Dendritic cell treated with granulocyte-macrophage colony-stimulating factor and Interleukin-4, amounts not matched to agents 40 ng/mL and 50 ng/mL, for 4 days (primary cell): ENCODE results near the gene MYPN.

Source experiments
- H3K27ac Mint-ChIP-seq: one replicate; pipeline ENCODE4 v1.8.0; 2022; ENCODE audit warnings: mild to moderate bottlenecking, mixed read lengths
- H3K27me3 Mint-ChIP-seq: one replicate; pipeline ENCODE4 v1.8.0; 2022; ENCODE audit warnings: mild to moderate bottlenecking, mixed read lengths
- H3K36me3 Mint-ChIP-seq: one replicate; pipeline ENCODE4 v1.8.0; 2022; ENCODE audit warnings: low read depth, mixed read lengths
- H3K4me1 Mint-ChIP-seq: one replicate; pipeline ENCODE4 v1.8.0; 2022; ENCODE audit warnings: low read depth, mixed read lengths
- H3K4me3 Mint-ChIP-seq: one replicate; pipeline ENCODE4 v1.8.0; 2022; ENCODE audit warnings: mild to moderate bottlenecking, moderate library complexity, mixed read lengths
- H3K9me3 Mint-ChIP-seq: one replicate; pipeline ENCODE4 v1.8.0; 2022; ENCODE audit warnings: mixed read lengths
- intact Hi-C: fragments of 100-400 bp; cut with micrococcal nuclease; formaldehyde crosslinking; loops from one replicate; pipeline ENCODE4 v1.15.0; 2022

The MYPN gene

DNA sequence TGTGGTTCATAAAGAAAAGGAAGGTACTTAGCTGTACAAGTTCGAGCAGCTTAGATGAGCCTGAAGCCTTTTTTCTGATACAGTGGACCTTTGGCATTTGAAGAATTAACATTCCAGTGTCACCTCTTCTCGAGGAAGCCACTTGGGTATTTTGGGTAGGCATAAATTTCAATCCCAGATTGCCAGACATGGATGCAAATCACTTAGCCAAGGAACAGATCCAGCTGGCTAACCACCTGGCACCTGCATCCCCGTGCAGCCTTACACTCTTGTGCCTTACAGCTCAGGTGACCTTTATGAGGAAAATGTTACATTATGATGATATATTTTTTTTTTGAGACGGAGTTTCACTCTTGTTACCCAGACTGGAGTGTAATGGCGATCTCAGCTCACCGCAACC lies 138.6 kb downstream of the MYPN start:
- Mint-ChIP-seq H3K27me3 (no peaks in the 10 kb centered on the region), H3K4me1 (peaks cover 15% of the 10 kb centered on the region), H3K9me3 (no peaks in the 10 kb centered on the region), H3K36me3 (no peaks in the 10 kb centered on the region), H3K4me3 (no peak overlapping the region), H3K27ac (no peak overlapping the region)
- intact Hi-C loops = no loop called here

DNA sequence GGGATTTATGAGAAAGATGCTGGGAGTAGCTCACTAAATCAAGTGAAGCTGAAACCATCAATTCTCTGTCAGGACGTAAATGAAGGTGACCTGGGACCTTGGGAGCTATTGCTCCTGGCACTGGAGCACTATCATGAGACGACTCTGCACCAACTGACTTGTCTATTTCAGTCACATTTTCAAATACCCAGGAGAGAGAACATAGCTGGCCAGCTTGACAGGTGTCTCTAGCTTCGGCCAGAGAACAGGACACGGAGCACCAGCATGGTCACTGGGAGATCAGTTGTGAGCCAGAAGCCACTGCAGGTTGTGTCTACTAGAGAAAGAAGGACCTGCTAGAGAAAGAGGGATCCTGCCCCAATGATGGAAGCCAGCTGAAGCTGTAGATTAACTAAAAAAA lies 140.0 kb downstream of the MYPN start:
- Mint-ChIP-seq H3K36me3 (no peaks in the 10 kb centered on the region), H3K4me1 (peaks cover 15% of the 10 kb centered on the region), H3K27me3 (no peaks in the 10 kb centered on the region), H3K27ac (no peak overlapping the region), H3K9me3 (no peaks in the 10 kb centered on the region), H3K4me3 (no peak overlapping the region)
- intact Hi-C loops = no loop called here

- intact Hi-C loops = no loop called here
- Mint-ChIP-seq H3K27me3 (no peaks in the 10 kb centered on the region), H3K36me3 (no peaks in the 10 kb centered on the region)
These were observed 141.9 kb downstream of the MYPN start for GRCh38 chr10:68251151-68251550.

GRCh38 chr10:68251625-68252495 lies 142.6 kb downstream of the MYPN start:
- peaks cover 3% of the 10 kb centered on the region for H3K27me3 Mint-ChIP-seq
- no peaks in the 10 kb centered on the region for H3K36me3 Mint-ChIP-seq
- H3K4me3 Mint-ChIP-seq = no peak overlapping the region
- H3K9me3 Mint-ChIP-seq = no peaks in the 10 kb centered on the region
- intact Hi-C loops = no loop called here
- H3K4me1 Mint-ChIP-seq = peaks cover 19% of the 10 kb centered on the region
- peak overlapping the region; percentile 17 for H3K27ac Mint-ChIP-seq

More at GRCh38 chr10:68251151-68251550, 141.9 kb downstream of the MYPN start:
- peak overlapping the region; percentile 5 for H3K27ac Mint-ChIP-seq
- peaks cover 15% of the 10 kb centered on the region for H3K4me1 Mint-ChIP-seq
- H3K4me3 Mint-ChIP-seq = no peak overlapping the region
- no peaks in the 10 kb centered on the region for H3K9me3 Mint-ChIP-seq

- no peak overlapping the region for H3K4me3 Mint-ChIP-seq
- H3K9me3 Mint-ChIP-seq = no peaks in the 10 kb centered on the region
- H3K36me3 Mint-ChIP-seq = no peaks in the 10 kb centered on the region
- H3K27me3 Mint-ChIP-seq = peaks cover 5% of the 10 kb centered on the region
- H3K4me1 Mint-ChIP-seq = peaks cover 19% of the 10 kb centered on the region
- intact Hi-C loops = no loop called here
- no peak overlapping the region for H3K27ac Mint-ChIP-seq
These were observed 144.1 kb downstream of the MYPN start for GRCh38 chr10:68253346-68253745.

- peaks cover 5% of the 10 kb centered on the region for H3K27me3 Mint-ChIP-seq
- H3K36me3 Mint-ChIP-seq = no peaks in the 10 kb centered on the region
- H3K4me3 Mint-ChIP-seq = no peak overlapping the region
- intact Hi-C loops = no loop called here
- peaks cover 4% of the 10 kb centered on the region for H3K4me1 Mint-ChIP-seq
- peaks cover 22% of the 10 kb centered on the region for H3K9me3 Mint-ChIP-seq
- H3K27ac Mint-ChIP-seq = no peak overlapping the region
These were observed 152.0 kb downstream of the MYPN start for GRCh38 chr10:68261132-68261856.
